Muscle layer of colon (tissue), 2 donors: ENCODE measurements around the gene SCN10A.

Source experiments
- H3K27ac ChIP-seq: one replicate; pipeline ENCODE4 v1.7.0; 2013; ENCODE audit warnings: low read depth, mild to moderate bottlenecking, low read length, moderate library complexity
- H3K27me3 ChIP-seq, 2 donors: one replicate each; pipeline ENCODE4 v1.7.0; 2013; ENCODE audit warnings: low read length in 2 of 2, mild to moderate bottlenecking in 2 of 2; ENCODE audit not compliant: insufficient read depth in 2 of 2, control insufficient read depth in 1 of 2
- H3K36me3 ChIP-seq: one replicate; pipeline ENCODE4 v1.7.0; 2013; ENCODE audit warnings: mild to moderate bottlenecking, low read length; ENCODE audit not compliant: insufficient read depth
- H3K4me1 ChIP-seq: one replicate; pipeline ENCODE4 v1.7.0; 2013; ENCODE audit warnings: mild to moderate bottlenecking, low read length; ENCODE audit not compliant: insufficient read depth
- H3K4me3 ChIP-seq, 2 donors: one replicate each; pipeline ENCODE4 v1.7.0; 2013; ENCODE audit warnings: low read length in 2 of 2, low read depth in 1 of 2, mild to moderate bottlenecking in 1 of 2, moderate library complexity in 1 of 2
- H3K9ac ChIP-seq: one replicate; pipeline ENCODE4 v1.7.0; 2013; ENCODE audit warnings: low read length
- H3K9me3 ChIP-seq: one replicate; pipeline ENCODE4 v1.7.0; 2013; ENCODE audit warnings: mild to moderate bottlenecking, low read length
- donor health status: abdominal sarcoma.
- donor health status: Adenocarcinoma of cecum.

SCN10A gene

DNA sequence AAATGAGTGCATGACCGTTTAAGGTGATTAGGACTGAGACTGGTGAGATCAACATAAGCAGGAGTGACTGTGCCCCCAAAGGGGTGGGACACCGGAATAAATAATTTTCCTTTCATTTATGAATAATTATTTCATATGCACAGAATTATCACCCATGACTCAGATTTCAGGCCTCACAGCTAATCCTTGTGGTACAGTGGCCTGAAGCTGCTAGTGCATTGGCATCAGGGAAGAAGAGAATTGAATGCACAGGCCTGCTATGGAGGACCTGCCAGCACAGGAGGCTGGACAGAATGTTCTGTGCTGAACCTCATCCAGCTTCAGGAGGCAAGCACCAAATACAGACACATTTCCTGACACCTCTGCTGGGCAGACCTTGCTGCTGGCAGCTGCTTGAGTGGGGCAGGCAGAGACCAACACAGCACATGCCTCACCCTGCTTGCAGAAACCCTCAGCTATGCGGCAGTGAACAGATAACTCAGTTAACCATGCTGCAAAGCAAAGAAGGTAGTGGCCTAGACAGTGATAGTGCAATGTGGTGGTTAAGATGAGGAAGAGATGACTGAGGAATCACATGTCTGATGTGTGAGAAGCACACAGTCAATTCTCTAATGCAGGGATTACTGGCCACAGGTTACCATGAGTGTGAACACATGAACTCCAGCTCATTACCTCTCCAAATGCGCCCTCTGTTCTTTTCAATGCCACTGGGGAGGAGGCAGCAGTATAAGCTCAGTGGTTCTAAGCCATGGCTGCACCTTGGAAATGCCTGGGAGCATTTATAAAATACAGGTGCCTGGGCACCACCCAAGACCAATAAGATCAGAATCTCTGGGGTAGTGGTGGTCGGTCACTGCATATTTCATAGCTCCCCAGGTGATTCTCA is 98.4 kb downstream of the SCN10A start:
- Histone ChIP-seq H3K27me3 (no peaks in the 10 kb centered on the region), H3K27ac (no peak overlapping the region), H3K4me3 (no peak overlapping the region), H3K36me3 (no peaks in the 10 kb centered on the region), H3K4me1 (no peaks in the 10 kb centered on the region), H3K9ac (no peak overlapping the region), H3K9me3 (no peaks in the 10 kb centered on the region)

DNA sequence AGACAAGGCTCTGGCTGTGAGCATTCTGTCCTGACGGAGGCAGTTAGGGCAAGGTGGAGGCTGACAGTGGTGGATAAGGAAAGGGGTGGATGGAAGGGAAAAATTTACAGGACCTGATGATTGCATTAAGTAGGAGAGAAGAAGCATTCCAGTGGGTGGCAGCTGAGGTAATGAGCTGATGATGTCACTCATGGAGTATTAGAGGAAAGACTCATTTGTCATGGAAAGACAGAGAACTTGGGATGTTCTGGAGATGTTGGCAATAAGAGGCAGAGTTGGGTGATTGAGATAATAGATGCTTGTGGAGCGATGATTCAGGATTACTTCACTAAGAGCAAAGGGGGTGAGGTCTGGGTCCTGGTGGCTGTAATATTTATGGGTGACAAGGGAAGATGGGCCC is 102.9 kb downstream of the SCN10A start:
- Histone ChIP-seq H3K4me1 (no peaks in the 10 kb centered on the region), H3K9me3 (no peaks in the 10 kb centered on the region), H3K36me3 (no peaks in the 10 kb centered on the region), H3K9ac (no peak overlapping the region), H3K27ac (no peak overlapping the region), H3K4me3 (no peak overlapping the region), H3K27me3 (no peaks in the 10 kb centered on the region)

DNA sequence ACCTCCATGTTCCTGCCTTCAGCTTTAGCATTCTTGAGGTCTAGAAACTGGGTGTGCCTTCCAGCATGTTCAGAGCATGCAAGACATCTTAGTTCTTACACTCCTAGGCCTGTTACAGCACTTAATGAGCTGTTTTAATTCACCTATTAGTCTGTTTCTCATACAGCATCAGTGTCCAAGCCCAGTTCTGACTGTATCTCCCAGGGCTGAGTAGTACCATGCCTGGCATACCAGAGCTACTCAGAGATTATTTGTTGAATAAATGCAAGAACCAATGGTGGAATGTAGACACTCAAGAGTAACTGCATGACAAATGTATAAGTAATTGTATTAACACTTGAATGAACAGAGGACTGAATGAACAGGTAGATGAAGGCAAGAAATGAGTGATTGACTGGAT is 104.7 kb downstream of the SCN10A start:
- Histone ChIP-seq H3K36me3 (no peaks in the 10 kb centered on the region), H3K27ac (no peak overlapping the region), H3K4me3 (no peak overlapping the region), H3K9ac (no peak overlapping the region), H3K9me3 (no peaks in the 10 kb centered on the region), H3K27me3 (no peaks in the 10 kb centered on the region), H3K4me1 (no peaks in the 10 kb centered on the region)

DNA sequence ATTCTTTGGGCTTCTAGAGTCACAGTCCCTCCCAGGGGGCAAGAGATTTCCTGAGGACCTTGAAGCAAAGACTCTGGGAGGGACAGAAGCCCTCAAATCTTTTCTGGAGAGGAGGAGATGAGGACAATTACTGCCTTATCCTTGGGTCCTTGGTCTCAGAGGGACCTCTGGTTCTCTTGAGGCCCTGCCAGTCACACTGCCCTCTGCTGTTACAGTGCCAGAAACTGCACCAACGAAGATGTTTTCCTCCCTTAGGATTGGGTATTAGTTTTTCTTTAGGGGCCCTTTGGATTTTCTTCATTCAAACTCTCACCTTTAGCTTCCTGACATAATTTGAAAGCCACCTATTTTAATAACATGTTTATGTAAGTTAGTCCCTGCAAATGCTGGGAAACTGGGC is 108.3 kb downstream of the SCN10A start:
- no peaks in the 10 kb centered on the region for H3K27me3 ChIP-seq
- no peaks in the 10 kb centered on the region for H3K4me1 ChIP-seq
- H3K9me3 ChIP-seq, result no peaks in the 10 kb centered on the region
- H3K4me3 ChIP-seq, result no peak overlapping the region
- H3K36me3 ChIP-seq, result no peaks in the 10 kb centered on the region
- no peak overlapping the region for H3K27ac ChIP-seq
- H3K9ac ChIP-seq, result no peak overlapping the region

DNA sequence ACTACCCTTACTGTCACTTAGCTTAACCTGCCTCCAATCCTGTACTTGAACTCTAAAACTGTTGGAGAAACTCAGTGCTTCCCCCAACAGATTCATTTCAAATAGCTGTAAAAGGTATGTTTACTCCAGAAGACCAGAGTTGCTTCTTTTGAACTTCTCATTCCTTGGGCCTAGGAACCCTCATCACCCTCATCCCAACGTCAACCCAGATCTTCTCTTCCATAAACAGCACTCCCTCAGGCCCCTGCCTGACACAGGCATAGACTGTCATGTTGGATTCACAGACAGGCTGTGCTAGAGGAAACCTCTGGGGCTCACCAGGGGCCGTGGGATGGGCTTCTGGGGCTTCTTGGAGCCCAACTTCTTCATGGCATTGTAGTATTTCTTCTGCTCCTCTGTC is 109.1 kb downstream of the SCN10A start:
- no peak overlapping the region for H3K27ac ChIP-seq
- no peaks in the 10 kb centered on the region for H3K27me3 ChIP-seq
- no peak overlapping the region for H3K9ac ChIP-seq
- H3K9me3 ChIP-seq, result no peaks in the 10 kb centered on the region
- H3K36me3 ChIP-seq, result no peaks in the 10 kb centered on the region
- H3K4me1 ChIP-seq, result no peaks in the 10 kb centered on the region
- H3K4me3 ChIP-seq, result no peak overlapping the region

DNA sequence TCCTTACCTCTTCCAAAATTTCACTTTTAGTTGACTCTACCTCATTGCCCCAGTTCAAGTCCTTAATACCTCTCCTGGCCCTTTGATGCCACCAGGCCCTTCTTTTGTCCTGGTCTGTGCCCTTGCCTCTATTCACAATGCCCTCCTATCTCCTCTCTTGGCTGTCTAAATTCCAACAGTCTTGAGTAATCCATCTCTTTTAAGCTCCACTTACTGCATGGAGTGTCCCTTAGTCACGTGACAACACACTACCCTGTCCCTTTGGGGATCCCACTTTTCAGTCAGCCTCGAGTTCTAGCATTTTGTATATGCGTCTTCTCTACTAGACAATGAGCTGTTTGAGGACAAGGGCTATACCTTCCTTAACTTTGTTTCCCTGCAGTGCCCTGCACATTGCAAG is 113.8 kb downstream of the SCN10A start:
- Histone ChIP-seq H3K36me3 (no peaks in the 10 kb centered on the region), H3K4me3 (no peak overlapping the region), H3K27ac (no peak overlapping the region), H3K4me1 (no peaks in the 10 kb centered on the region), H3K9ac (no peak overlapping the region), H3K9me3 (no peaks in the 10 kb centered on the region), H3K27me3 (no peaks in the 10 kb centered on the region)

DNA sequence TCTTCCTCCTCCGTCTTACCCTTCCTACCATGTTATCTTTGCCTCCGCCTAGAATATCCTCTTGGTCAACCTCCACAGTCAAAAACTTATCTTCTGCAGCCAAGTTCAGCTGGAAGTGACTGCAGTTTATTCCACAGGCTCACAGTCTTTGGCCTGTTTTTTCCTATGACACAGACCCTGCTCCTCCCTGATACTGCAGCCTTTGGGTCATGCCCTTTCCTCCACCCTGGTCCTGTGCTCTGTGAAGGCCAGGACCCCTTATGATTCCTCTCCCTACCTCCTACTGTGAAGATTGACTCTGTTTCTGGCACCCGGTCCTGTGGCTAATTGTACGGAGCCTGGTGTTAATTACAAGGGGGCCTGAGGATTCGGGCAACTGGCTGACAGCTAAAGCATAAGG is 117.3 kb downstream of the SCN10A start:
- no peaks in the 10 kb centered on the region for H3K36me3 ChIP-seq
- no peak overlapping the region for H3K4me3 ChIP-seq
- H3K27ac ChIP-seq, result no peak overlapping the region
- no peaks in the 10 kb centered on the region for H3K4me1 ChIP-seq
- no peaks in the 10 kb centered on the region for H3K9me3 ChIP-seq
- no peaks in the 10 kb centered on the region for H3K27me3 ChIP-seq
- H3K9ac ChIP-seq, result no peak overlapping the region

DNA sequence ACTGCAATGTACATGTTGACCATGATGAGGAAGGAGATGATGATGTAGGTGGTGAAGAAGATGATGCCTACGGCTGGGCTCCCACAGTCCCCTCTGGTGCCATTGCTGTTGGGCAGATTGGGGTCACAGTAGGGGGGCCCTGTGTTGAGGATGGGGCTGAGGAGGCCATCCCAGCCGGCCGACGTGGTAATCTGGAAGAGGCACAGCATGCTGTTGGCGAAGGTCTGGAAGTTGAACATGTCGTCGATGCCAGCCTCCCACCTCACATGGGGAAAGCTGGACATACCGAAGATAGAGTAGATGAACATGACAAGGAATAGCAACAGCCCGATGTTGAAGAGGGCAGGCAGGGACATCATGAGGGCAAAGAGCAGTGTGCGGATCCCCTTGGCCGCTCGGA is 118.0 kb downstream of the SCN10A start:
- H3K9ac ChIP-seq, result no peak overlapping the region
- no peak overlapping the region for H3K4me3 ChIP-seq
- H3K4me1 ChIP-seq, result no peaks in the 10 kb centered on the region
- H3K9me3 ChIP-seq, result no peaks in the 10 kb centered on the region
- H3K36me3 ChIP-seq, result no peaks in the 10 kb centered on the region
- no peaks in the 10 kb centered on the region for H3K27me3 ChIP-seq
- no peak overlapping the region for H3K27ac ChIP-seq

DNA sequence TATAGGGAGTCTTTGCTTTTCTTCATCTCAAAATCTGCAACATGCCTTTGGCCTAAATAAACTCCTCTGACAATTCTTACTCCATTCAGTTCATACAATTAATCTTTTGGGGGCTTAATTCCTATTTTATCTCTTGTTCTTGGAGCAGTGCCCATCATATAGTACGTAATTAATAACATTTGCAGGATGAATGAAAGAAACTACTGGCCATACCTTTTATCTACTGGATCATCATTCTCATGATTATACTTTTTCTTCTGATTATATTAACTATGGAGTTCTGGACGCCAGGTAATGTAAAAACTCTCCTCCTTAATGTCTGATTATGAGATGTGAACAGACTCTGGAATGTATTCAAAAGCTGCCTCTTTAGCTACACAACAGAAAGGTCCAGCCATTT is 120.0 kb downstream of the SCN10A start:
- H3K27ac ChIP-seq, result no peak overlapping the region
- no peak overlapping the region for H3K9ac ChIP-seq
- H3K4me3 ChIP-seq, result no peak overlapping the region
- H3K9me3 ChIP-seq, result no peaks in the 10 kb centered on the region
- H3K4me1 ChIP-seq, result no peaks in the 10 kb centered on the region
- no peaks in the 10 kb centered on the region for H3K36me3 ChIP-seq
- H3K27me3 ChIP-seq, result no peaks in the 10 kb centered on the region

DNA sequence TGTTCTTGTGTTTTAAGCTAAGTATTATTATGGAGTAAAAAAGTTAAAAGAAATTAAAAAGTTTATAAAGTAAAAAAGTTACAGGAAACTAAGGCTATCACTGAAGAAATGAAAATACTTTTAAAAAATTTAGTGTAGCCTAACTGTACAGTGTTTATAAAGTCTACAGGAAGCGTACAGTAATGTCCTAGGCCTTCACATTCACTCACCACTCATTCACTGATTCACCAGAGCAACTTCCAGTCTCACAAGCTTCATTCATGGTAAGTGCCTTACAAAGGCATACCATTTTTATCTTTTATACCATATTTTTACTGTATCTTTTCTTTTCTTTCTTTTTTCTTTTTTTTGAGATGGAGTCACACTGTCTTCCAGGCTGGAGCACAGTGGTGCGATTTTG is 125.8 kb downstream of the SCN10A start:
- Histone ChIP-seq H3K27ac (no peak overlapping the region), H3K4me3 (no peak overlapping the region), H3K4me1 (no peaks in the 10 kb centered on the region), H3K36me3 (no peaks in the 10 kb centered on the region), H3K9ac (no peak overlapping the region), H3K27me3 (no peaks in the 10 kb centered on the region), H3K9me3 (no peaks in the 10 kb centered on the region)

DNA sequence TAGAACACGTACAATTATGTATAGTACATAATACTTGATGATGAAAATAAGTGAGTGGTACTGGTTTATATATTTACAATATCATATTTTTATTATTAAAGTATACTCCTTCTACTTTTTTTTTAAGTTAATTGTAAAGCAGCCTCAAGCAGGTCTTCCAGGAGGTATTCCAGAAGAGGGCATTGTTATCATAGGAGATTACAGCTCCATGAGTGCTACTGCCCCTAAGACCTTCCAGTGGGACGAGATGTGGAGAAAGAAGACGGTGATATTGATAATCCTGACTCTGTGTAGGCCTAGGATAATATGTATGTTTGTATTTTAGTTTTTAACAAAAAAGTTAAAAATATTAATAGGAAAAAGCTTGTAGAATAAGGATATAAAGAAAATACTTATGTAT is 126.2 kb downstream of the SCN10A start:
- Histone ChIP-seq H3K4me1 (no peaks in the 10 kb centered on the region), H3K9ac (no peak overlapping the region), H3K36me3 (no peaks in the 10 kb centered on the region), H3K4me3 (no peak overlapping the region), H3K9me3 (no peaks in the 10 kb centered on the region), H3K27me3 (no peaks in the 10 kb centered on the region), H3K27ac (no peak overlapping the region)

DNA sequence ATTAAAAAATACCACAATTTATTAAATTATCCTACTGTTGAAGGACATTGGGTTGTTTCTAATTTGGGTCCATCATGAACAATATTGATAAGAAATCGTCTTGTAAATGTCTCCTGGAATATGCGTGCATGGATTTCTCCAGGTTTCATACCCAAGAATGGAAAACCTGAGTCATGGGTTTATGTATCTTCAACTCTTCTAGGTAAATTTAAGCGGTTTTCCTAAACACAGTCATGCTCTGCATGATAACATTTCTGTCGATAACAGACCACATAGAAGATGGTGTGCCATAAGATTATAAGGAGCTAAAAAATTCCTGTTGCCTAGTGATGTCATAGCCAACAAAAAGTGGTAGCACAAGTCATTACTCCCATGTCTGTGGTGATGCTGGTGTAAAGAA is 126.7 kb downstream of the SCN10A start:
- H3K4me3 ChIP-seq, result no peak overlapping the region
- no peaks in the 10 kb centered on the region for H3K9me3 ChIP-seq
- H3K27ac ChIP-seq, result no peak overlapping the region
- H3K9ac ChIP-seq, result no peak overlapping the region
- no peaks in the 10 kb centered on the region for H3K4me1 ChIP-seq
- no peaks in the 10 kb centered on the region for H3K27me3 ChIP-seq
- H3K36me3 ChIP-seq, result no peaks in the 10 kb centered on the region
